ENCODE data around the gene LARGE1. TPM values are rescaled to one million over a fixed set of nuclear protein-coding genes. Genes with fewer than 3 reads are reported as not detected.

Gene LARGE1
- total and polyA plus RNA-seq, 2 donors (not counting 1 experiment from before 2014, with no cell fraction given), result 14.1 to 19.2 TPM

DNA sequence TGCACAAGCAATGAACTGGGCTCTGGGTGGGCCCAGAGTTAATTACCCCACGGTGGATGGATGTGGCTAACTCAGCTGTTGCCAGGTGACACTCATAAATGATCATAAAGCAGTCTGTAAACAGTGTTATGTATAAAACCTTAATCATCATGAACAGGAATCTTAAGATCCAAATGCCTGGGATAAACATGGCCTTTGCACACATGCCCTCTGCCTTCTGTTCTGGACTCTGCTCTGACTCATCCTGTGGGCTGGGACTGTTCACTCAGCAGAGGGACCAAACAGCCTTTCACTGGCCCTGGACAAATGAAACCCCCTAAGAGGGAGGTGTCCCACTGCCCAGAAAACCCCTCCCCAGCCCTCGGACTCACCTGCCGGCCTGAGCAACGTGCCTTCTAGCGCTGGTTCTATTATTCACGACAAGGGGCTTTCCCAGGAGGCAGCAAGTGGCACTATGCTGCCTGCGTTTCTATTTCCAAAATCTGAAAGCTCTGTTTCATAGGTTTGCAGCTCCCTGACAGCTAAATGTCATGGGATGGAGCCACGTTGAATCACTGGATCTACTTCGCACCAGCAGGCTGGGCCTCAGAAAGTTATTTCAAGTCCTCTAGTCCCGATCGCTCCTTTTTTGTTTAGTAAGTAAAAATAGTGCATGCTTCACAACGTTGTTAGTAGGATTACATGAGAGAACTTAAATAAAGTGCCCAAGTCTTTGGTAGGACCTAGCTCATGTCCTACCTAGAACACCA, 53.0 kb downstream of the LARGE1 start:
- Histone ChIP-seq H3K36me3 (ENCODE audit: control insufficient read depth, insufficient read depth, low read length) (no peaks in the 10 kb centered on the region), H4K20me1 (ENCODE audit: control insufficient read depth, extremely low read depth, insufficient read depth, low read length) (no peaks in the 10 kb centered on the region), H3K27me3 (ENCODE audit: control insufficient read depth, insufficient read depth, low read length) (no peaks in the 10 kb centered on the region), H3K27ac (ENCODE audit: insufficient read depth, low read length) (peak overlapping the region; percentile 88), H3K4me1 (ENCODE audit: control insufficient read depth, extremely low read depth, insufficient read depth, low read length) (peaks cover 25% of the 10 kb centered on the region), H3K4me2 (ENCODE audit: extremely low read depth, insufficient read depth, low read length) (peak overlapping the region; percentile 55), H3K9ac (ENCODE audit: insufficient read depth, low read length) (peak overlapping the region; percentile 56), H2AFZ (ENCODE audit: low read length) (peak overlapping the region; percentile 14), H3K9me3 (ENCODE audit: control insufficient read depth, insufficient read depth, low read depth, low read length) (no peaks in the 10 kb centered on the region), H3K4me3 (replicated peaks in 1 of 4; ENCODE audit: control extremely low read depth in 1 of 4, insufficient read depth in 1 of 4, low read depth in 3 of 4, low read length in 4 of 4) (no peak overlapping the region), H3K79me2 (ENCODE audit: control insufficient read depth, insufficient read depth, low read length) (no peaks in the 10 kb centered on the region)
- DNase-seq (ENCODE audit: low read depth in 2 of 2), result peak; percentile 26 to 80
- no peak for TF ChIP-seq EZH2 (IDR thresholded peaks at IDR 0.05; ENCODE audit: low read length, missing control alignments)
- TF ChIP-seq CTCF (conservative IDR thresholded peaks at IDR 0.05 in 1 of 2, IDR thresholded peaks at IDR 0.05 in 1 of 2; ENCODE audit: low read depth in 1 of 2, low read length in 2 of 2), result no peak

- peak overlapping the region; percentile 88 for H3K27ac ChIP-seq (ENCODE audit: insufficient read depth, low read length)
- H3K4me1 ChIP-seq (ENCODE audit: control insufficient read depth, extremely low read depth, insufficient read depth, low read length), result peaks cover 25% of the 10 kb centered on the region
- no peaks in the 10 kb centered on the region for H4K20me1 ChIP-seq (ENCODE audit: control insufficient read depth, extremely low read depth, insufficient read depth, low read length)
- no peak overlapping the region for H3K4me3 ChIP-seq (replicated peaks in 1 of 4; ENCODE audit: control extremely low read depth in 1 of 4, insufficient read depth in 1 of 4, low read depth in 3 of 4, low read length in 4 of 4)
- no peaks in the 10 kb centered on the region for H3K36me3 ChIP-seq (ENCODE audit: control insufficient read depth, insufficient read depth, low read length)
- H2AFZ ChIP-seq (ENCODE audit: low read length), result no peak overlapping the region
- H3K4me2 ChIP-seq (ENCODE audit: extremely low read depth, insufficient read depth, low read length), result peak overlapping the region; percentile 32
- H3K27me3 ChIP-seq (ENCODE audit: control insufficient read depth, insufficient read depth, low read length), result no peaks in the 10 kb centered on the region
- TF ChIP-seq CTCF (conservative IDR thresholded peaks at IDR 0.05 in 1 of 2, IDR thresholded peaks at IDR 0.05 in 1 of 2; ENCODE audit: low read depth in 1 of 2, low read length in 2 of 2) (no peak), EZH2 (IDR thresholded peaks at IDR 0.05; ENCODE audit: low read length, missing control alignments) (no peak)
- H3K9ac ChIP-seq (ENCODE audit: insufficient read depth, low read length), result no peak overlapping the region
- no peaks in the 10 kb centered on the region for H3K9me3 ChIP-seq (ENCODE audit: control insufficient read depth, insufficient read depth, low read depth, low read length)
- no peaks in the 10 kb centered on the region for H3K79me2 ChIP-seq (ENCODE audit: control insufficient read depth, insufficient read depth, low read length)
- DNase-seq (ENCODE audit: low read depth in 2 of 2), result no peak
These were observed 53.8 kb downstream of the LARGE1 start for GRCh38 chr22:33866511-33866910.

- Histone ChIP-seq H3K9ac (ENCODE audit: insufficient read depth, low read length) (no peak overlapping the region), H3K9me3 (ENCODE audit: control insufficient read depth, insufficient read depth, low read depth, low read length) (no peaks in the 10 kb centered on the region), H3K27me3 (ENCODE audit: control insufficient read depth, insufficient read depth, low read length) (no peaks in the 10 kb centered on the region), H3K79me2 (ENCODE audit: control insufficient read depth, insufficient read depth, low read length) (no peaks in the 10 kb centered on the region), H3K36me3 (ENCODE audit: control insufficient read depth, insufficient read depth, low read length) (no peaks in the 10 kb centered on the region), H3K4me1 (ENCODE audit: control insufficient read depth, extremely low read depth, insufficient read depth, low read length) (peaks cover 25% of the 10 kb centered on the region), H4K20me1 (ENCODE audit: control insufficient read depth, extremely low read depth, insufficient read depth, low read length) (no peaks in the 10 kb centered on the region), H3K27ac (ENCODE audit: insufficient read depth, low read length) (peak overlapping the region; percentile 88), H3K4me2 (ENCODE audit: extremely low read depth, insufficient read depth, low read length) (no peak overlapping the region), H2AFZ (ENCODE audit: low read length) (no peak overlapping the region), H3K4me3 (replicated peaks in 1 of 4; ENCODE audit: control extremely low read depth in 1 of 4, insufficient read depth in 1 of 4, low read depth in 3 of 4, low read length in 4 of 4) (no peak overlapping the region)
- no peak for TF ChIP-seq EZH2 (IDR thresholded peaks at IDR 0.05; ENCODE audit: low read length, missing control alignments)
- TF ChIP-seq CTCF (conservative IDR thresholded peaks at IDR 0.05 in 1 of 2, IDR thresholded peaks at IDR 0.05 in 1 of 2; ENCODE audit: low read depth in 1 of 2, low read length in 2 of 2), result no peak
- no peak for DNase-seq (ENCODE audit: low read depth in 2 of 2)
These were observed 54.3 kb downstream of the LARGE1 start for GRCh38 chr22:33865996-33866395.

All from fibroblast of lung (primary cell).